GM18909 (cell line): ENCODE data around the gene HNRNPR.
A peak's percentile ranks its signal among the peaks of the same experiment; 100 is the strongest.
"Not testable (repeated sequence)": the region's sequence is repeated elsewhere in the genome, so short reads cannot be mapped to it uniquely, and the experiment has no call there.

ENCODE experiments used
- ATAC-seq: cut with Tn5 transposase; IDR thresholded peaks from one replicate; pipeline ENCODE4 v1.9.1; 2021; ENCODE audit warnings: mild to moderate bottlenecking; ENCODE audit not compliant: unreplicated experiment, poor library complexity

HNRNPR gene

DNA sequence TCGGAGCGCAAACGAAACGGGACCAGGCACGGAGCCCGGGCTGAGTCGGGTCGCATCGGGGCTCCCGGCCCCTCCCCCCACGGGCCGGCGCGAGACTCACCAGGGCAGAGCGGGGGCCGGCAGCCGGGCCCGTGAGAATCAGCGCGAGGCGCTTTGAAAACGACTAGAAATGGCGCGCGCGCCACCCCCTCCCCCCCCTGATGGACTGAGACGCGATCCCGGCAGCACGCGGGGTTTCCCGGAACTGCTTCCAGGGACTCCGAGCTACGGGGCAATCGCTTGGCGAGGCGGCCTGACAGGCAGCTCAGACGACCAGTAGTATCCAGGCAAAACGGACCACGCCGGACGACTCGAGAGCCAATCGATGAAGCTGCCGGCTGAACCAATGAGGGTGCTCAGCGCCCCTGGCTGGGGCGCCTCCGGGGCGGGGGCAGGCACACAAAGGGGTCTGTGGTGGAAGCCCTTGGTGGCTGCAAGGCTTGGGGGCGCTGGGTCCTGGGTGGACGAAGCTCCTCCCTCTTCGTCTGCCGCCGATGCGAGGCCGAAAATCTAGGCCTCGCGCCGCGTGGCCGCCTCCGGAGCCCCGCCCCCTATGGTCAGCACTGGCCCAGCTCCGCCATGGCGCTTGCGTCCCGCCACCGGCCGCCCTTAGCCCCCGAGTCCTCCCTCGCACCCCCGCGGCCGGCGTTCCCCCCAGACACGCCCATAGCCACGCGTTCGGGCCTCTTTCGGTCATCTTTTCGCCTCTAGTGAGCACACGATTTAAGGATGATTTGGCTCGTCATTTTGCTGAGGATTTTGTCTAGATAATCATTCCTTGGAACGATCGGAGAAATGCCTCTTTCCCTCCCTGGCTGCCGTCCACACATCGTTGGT, at the start of gene HNRNPR:
Gene HNRNPR, minus strand, starts transcription at position 174 of the 876 bp plus-strand sequence. CDS start 3,276 bp downstream, outside the sequence.
- peak; percentile 94 for ATAC-seq

DNA sequence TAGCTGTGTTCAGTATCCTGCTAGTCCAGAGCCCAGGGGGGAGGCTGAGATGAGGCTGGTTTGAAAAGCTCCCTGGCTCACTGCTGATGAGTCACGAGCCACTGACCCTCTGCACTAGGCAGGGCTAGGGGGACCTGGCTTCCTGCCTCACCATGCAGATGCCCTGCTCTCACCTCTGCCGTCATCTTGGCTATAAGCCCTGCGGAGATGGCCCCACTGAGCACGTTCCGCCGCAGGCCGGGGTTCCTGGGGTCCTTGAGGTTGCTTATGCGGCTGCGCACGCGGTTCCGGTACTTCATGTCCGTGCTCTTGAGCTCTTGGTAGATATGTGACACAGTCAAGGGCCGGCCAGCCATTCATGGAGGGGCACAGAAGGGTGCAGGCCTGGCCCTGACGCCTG, 49.6 kb upstream of the HNRNPR start:
- ATAC-seq, result no peak

DNA sequence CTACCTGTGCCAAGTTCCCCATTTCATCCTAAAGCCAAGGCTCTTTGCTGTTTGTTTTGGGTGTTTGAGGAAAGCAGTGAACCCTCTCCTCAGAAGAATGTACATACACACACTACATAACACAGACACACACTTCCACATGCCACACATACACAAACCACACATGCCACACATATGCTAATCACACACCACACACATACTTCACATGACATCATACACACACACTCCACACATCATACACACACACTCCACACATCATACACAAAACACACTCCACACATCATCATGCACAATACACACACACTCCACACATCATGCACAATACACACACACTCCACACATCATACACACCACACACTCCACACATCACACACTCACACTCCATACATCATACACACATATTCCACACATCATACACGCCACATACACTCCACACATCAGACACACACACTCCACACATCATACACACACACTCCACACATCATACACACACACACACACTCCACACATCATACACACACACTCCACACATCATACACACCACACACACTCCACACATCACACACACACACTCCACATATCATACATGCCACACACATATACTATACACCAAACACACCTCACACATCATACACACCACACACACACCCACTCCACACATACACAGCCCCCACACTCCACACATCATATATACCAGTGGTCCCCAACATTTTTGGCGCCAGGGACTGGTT, 48.2 kb upstream of the HNRNPR start:
- ATAC-seq, result no peak

DNA sequence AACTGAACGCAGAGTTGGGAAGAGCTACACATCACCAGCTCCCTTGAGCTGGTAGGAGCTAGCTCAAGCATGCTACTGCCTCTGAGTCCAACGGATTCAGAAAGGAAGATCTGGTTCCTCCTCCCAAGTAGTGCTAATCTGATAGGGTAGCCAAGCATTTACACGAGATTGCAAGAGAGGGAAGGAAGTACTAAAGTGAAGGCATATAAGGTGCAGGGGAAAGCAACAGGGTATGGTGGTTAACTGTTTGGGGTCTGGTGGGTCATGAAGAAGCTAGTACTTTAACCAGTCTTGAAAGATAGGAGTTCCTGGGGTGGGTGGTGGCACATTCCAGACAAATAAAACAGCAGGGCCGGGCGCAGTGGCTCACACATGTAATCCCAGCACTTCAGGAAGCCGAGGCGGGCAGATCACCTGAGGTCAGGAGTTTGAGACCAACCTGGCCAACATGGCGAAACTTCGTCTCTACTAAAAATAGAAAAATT, 45.8 kb upstream of the HNRNPR start:
- no peak for ATAC-seq

DNA sequence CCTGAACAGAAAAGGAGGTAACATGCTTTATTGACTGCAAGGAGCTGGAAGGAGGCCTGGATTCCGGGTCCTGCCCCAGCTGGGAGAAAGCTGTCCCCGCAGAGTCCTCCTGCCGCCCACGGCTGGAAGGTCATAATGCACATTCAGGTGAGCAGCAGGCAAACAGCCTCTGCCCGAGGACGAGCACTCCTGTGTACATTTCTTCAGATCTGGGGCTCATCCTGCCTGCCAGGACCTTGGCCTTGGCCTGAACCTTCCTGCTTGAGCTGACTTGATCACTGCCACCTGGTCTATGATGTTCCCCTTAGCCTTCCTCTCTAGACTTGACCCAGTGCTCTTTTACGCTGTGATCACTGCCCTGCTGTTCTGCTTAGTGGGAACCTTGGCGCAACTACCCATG, 43.4 kb upstream of the HNRNPR start:
- no peak for ATAC-seq

DNA sequence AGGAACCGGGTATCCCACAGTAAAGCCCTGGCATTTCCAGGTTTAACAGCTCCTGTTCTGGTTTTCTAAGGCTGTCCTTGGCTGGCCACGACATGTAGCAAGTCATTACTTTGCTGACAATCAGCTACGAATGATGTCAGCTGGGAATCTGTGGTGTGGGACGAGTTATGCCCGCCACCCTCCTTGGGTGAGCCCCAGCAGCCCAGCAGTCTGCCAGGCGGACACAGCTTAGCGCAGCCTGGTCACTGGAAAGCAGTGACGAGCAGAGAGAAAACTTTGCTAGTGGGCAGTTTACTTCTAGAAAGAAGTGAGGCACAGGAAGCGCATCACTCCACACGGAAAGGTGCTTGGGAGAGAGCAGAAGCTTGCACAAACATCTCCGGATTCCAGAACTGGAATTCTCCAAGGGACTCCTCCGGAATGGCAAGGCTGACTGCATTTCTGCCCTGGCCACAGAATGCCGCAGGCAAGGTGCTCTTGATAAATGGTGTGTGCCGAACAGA, 41.1 kb upstream of the HNRNPR start:
- no peak for ATAC-seq

DNA sequence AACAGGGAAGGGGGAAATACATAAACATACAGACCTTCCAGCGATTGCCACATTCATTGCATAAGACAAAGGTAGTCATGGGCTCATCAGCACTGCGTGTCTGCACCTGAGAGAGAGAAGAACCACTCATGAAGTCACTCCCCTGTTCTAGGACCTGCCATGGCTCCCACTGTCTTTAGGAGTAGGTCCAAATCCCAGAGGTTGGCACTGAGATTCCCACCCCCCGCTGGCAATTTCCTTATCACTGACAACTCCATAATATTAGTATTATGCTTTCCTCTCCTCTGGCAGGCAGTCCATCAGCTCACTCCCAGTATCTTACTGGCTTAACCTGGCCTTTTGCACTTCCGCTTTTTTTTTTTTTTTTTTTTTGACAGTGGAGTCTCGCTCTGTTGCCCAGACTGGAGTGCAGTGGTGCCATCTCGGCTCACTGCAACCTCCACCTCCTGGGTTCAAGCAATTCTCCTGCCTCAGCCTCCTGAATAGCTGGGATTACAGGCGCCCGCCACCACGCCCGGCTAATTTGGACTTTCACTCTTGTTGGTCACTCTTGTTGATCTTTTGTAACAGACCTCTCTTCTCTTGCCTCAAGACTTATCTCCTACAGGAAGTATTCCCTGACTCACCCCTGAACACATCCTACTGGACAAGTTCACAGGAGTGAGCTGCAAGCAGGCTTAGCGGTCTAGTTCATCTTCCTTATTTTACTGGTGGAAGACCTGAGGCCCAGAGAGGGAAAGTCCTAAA, 40.4 kb upstream of the HNRNPR start:
- ATAC-seq, result no peak

DNA sequence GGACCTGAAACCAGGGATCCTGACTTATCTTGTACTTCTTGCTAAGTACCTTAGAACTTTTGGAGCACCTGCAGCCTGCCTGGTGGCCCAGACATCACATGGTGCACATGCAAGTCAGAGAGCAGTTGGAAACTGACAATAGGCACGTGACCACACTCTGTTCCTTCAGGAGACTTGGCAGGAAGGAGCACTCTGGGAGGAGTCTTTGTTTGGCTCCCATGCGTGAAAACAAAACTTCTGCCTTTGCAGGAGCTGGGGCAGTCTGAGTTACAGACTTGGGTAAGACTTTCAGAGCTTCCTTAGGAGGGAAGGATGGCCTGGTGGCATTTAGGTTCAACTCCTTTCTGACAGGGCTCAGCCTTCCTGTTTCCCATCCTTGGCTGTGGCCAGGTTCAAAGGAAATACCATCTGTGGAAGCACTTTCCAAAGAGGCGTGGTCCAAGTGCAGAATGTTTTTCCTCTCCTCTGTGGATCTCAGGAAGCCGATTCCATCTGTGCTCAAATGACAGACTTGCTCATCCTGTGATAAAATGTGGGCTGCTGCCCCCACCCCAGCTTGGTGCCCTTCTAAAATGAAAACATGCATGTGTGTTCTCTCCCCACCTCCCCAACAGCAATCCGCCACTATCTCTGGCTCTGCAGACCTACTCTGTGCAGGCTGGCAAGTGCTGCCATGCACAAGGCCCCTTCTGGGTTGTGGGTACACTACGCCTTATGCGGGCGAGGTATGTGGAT, 39.7 kb upstream of the HNRNPR start:
- ATAC-seq, result no peak

DNA sequence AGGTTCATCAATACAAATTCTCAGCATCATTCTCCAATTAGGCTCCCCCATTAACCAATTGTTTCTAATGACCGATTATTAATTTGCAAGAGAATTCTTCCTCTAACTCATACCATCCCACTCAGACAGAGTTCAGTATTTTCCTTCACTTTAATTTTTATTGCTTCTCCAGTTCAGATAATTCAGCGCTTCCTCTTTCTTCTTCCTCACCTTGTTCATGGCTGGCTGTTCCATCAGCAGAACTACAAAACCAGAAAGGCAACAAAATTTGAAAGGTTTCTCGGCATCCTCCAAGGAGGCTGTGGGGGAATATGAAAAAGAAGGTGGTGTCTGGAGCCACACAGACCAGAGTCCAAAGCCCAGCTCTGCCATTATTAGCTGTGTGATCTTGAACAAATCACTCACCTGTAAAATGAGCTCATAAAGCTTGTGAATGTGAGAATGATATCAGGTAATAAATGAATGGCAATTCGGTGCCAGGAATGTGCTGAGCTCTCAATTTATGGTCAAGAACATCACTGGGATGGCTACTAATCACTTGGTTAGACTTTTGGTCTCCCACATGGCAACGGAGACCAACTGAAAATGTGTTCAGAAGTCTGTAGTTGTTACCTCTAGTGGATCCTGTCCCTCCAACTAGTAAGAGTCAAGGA, 37.3 kb upstream of the HNRNPR start:
- ATAC-seq, result no peak

DNA sequence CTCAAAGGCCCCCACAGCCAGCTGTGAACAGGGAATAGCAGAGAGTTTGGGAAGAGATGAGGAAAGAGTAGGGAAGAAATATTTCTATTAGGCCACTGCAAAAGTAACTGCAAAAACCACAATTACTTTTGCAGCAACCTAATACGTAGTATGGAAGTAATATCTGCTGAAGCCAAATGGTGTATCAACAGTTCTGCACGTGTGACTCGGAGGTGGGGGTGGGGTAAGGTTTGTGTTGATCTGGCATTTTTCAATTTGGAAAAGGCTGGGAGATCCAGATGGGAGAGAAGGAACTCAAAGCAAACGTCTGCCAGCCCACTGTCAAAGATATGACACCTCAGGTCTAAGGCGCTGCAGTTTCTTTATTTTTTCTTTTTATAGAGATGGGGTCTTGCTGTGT, 36.6 kb upstream of the HNRNPR start:
- ATAC-seq, result no peak

DNA sequence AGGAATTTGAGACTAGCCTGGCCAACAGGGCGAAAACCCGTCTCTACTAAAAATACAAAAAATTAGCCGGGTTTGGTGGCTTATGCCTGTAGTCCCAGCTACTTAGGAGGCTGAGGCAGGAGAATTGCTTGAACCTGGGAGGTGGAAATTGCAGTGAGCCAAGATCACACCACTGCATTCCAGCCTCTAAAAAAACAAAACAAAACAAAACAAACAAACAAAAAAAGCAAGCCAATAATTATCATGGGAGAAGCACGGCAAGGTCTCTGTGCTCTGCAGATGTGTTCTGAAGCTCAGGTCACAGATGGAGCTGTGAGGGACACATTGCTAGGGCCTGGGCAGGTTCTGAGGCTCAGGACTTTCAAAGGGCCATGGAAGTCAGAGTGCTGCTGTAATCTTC, 36.2 kb upstream of the HNRNPR start:
- not testable (repeated sequence) for ATAC-seq

DNA sequence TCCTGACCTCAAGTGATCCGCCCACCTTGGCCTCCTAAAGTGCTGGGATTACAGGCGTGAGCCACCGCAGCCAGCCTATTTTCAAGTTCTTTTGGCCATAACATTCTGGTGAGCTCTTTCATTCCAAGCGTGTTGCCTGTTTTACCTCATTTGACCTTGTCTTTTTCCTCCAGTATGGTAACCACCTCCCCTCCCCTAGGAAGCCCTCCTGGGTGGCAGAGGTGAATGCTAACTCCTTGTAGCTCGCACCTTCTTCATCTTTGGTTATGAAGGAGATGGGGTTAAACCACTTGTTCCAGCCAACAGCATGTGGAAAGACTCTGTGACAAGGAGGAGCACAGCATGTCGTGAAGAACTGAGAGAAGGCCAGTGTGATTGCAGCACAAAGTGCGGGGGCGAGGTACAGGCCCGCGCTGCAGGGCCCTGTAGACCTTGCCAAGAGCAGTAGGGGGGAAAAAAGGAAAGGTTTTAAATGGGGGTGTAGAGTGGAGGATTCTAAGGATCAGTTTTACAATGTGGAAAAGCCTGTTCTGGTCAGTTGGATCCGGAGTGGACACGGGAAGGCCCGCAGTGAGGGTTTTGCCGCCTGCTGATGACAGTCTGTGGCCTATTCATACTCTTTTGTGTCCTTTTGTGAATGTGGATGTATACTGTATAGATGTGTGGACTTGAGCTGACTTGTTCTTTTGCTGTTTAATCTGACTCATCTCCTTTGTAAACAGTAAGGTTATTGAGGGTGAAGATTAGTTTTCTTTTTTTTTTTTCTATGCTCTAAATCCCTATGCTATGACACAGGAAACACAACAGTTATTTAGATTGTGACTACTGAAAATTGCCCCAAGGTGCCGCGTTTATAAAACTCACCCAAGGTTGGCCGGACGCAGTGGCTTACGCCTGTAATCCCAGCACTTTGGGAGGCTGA, 33.1 kb upstream of the HNRNPR start:
- ATAC-seq, result no peak

DNA sequence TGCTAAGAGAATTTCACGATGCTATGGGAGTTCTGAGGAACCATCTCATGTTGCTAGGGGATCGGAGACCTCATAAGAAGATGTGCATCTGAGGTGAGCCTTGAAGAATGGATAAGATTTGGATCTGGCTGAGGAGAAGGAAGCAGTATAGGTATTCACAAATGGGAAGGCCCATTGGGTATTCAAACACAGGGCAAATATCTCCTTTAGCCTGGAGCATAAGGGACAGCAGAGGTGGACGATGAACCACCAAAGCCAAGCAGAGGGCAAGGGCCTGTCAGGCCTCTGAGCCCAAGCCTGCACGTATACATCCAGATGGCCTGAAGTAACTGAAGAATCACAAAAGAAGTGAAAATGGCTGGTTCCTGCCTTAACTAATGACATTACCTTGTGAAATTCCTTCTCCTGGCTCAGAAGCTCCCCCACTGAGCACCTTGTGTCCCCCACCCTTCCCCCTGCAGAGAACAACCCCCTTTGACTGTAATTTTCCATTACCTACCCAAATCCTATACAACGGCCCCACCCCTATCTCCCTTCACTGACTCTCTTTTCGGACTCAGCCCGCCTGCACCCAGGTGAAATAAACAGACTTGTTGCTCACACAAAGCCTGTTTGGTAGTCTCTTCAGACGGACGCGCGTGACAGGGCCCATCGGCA, 30.1 kb upstream of the HNRNPR start:
- ATAC-seq, result not testable (repeated sequence)

DNA sequence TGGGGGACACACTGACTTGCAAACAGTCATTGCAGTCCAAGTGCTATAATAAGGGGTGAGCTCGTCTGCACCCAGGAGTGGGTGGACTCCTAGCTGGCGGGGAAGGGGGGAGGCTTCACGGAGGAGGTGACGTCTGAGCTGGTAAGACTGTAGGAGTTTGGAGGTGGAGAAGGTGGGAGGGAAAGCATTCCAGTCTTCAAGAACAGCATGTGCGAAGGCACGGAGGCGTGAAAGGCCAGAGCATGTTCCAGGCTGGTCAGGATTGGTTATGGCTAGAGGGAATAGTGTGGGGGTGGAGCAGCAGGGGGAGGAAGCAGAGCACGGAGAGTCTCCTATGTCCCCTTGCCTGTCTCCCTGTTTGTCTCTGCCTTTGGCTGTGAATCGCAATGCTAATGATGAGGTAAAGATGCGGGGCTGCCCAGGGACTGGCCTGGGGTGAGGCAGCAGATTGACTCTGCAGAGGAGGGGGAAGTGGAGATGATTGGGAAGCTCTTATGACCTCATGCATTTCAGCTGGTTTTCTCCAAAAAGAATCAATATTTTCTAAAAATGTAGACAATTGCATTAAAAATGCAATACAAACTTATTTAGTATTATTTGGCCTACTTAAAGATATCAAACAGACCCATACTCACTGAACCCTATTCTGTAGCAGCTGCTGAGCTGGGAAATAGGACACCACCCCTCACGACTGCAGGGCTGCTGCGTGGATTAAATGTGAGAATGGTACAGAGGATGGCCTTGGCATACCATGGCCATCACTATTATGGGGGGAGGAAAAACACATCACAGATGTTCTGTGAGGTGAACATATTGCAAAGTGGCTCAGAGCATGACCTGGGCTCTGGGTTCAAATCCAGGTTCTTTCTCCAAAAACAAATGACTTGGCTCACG, 28.1 kb upstream of the HNRNPR start:
- no peak for ATAC-seq

DNA sequence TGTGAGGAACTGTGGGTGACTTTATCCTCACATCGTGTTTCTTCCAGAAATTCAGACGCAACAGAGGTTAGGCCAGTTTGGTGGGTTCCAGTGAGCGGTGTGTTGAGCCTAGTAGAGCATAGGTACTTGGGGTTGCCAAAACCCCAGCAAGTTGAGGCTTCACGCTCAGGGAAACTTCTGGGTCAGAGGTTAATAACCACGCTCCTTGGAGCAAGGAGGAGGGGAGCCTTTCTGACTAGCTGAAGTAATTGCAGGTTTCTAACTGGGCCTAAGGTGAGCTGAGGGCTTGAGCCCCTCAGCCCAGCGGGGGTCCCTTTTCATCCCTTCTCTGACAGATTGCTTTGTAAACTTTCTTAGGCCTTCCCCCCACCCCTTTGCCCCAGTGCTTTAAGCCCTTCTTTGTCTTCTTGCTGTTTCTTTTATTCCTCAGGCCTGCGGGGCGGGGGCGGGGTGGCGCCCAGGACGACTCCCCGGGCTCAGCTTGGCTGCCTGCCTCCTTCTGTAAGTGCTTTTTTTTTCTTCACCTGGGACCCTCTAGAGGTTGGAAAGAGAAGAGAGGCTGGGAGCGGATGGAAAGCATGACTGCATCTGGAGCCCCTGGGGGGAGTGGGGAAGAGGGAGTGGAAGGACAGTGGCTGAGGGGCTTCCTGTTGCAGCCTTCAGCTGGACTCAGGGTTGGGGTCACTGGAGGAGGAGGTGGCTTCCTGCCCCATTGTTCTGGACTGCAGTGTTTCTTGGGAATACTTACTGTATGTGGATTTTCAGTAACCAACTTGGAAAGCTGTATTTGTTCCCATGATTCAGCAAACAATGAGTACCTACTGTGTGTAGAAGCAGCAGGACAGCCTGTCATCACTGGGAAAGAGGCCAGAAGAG, 26.9 kb upstream of the HNRNPR start:
- no peak for ATAC-seq

DNA sequence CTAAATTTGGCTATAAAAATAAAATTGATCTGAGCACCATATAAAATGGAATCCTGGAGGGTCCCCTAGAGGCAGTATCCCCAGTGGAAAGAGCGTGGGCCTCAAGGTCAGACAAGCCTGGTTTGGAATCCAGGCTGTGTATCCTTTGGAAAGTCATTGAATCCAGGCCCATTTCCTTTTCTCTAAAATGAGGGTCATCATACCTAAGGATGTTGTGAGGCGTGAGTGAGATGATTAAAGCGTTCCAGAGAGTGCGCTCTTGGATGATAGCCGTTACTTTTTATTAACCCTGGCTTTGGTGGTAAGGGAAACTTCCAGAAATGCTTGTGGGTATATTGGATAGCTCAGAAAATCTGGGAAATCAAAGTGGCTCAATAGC, 26.2 kb upstream of the HNRNPR start:
- ATAC-seq, result no peak
